AG09309 (cell line): ENCODE data around the gene OR10K2.
"Not testable (repeated sequence)": the region's sequence is repeated elsewhere in the genome, so short reads cannot be mapped to it uniquely, and the experiment has no call there.

Experiments used
- DNase-seq: peaks from one replicate; pipeline ENCODE4 v3.0.0-alpha.2; 2010; ENCODE audit warnings: low read depth
- H3K4me3 ChIP-seq: 2 replicates; pipeline ENCODE4 v1.5.1; 2011; ENCODE audit warnings: mild to moderate bottlenecking, low read depth, low read length, moderate library complexity; ENCODE audit not compliant: control insufficient read depth
- TF ChIP-seq, protein P1 (sequence below): IDR thresholded peaks from 2 replicates; pipeline ENCODE4 v1.5.1; 2011; ENCODE audit warnings: mild to moderate bottlenecking, low read depth, low read length, inconsistent platforms; ENCODE audit not compliant: insufficient read depth, control insufficient read depth; ENCODE audit errors: missing control alignments

The OR10K2 gene

GRCh38 chr1:158445376-158445775 lies 19.3 kb upstream of the OR10K2 start:
- no peak overlapping the region for H3K4me3 ChIP-seq
- TF ChIP-seq, protein P1, sequence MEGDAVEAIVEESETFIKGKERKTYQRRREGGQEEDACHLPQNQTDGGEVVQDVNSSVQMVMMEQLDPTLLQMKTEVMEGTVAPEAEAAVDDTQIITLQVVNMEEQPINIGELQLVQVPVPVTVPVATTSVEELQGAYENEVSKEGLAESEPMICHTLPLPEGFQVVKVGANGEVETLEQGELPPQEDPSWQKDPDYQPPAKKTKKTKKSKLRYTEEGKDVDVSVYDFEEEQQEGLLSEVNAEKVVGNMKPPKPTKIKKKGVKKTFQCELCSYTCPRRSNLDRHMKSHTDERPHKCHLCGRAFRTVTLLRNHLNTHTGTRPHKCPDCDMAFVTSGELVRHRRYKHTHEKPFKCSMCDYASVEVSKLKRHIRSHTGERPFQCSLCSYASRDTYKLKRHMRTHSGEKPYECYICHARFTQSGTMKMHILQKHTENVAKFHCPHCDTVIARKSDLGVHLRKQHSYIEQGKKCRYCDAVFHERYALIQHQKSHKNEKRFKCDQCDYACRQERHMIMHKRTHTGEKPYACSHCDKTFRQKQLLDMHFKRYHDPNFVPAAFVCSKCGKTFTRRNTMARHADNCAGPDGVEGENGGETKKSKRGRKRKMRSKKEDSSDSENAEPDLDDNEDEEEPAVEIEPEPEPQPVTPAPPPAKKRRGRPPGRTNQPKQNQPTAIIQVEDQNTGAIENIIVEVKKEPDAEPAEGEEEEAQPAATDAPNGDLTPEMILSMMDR = no peak
- no peak for DNase-seq

- TF ChIP-seq, protein P1 = no peak
- no peak overlapping the region for H3K4me3 ChIP-seq
- DNase-seq = no peak
Observed at GRCh38 chr1:158434741-158435140, 8.7 kb upstream of the OR10K2 start.

- not testable (repeated sequence) for H3K4me3 ChIP-seq, DNase-seq
Observed at GRCh38 chr1:158430163-158430562, 4.1 kb upstream of the OR10K2 start.

DNA sequence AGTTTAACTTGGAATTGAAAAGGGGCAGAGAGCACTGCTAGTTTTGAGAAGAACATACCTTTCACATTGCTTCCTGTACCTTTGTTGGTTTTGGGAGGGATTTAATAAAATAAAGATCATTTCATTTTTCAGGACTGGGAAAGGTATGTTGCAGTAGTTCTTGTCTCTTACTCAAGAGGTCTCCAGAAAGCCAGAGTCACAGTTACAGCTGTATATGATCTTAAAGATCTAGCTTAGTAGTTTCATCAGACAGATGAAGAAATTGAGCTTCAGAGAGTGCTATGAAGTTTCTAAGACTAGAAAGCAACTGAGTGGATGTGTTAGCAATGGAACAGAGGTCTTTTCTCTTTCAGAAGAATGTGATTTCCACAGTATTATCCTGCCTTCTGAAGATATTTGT lies 1.0 kb downstream of the OR10K2 start:
- no peak overlapping the region for H3K4me3 ChIP-seq
- TF ChIP-seq, protein P1 = no peak
- DNase-seq = no peak

DNA sequence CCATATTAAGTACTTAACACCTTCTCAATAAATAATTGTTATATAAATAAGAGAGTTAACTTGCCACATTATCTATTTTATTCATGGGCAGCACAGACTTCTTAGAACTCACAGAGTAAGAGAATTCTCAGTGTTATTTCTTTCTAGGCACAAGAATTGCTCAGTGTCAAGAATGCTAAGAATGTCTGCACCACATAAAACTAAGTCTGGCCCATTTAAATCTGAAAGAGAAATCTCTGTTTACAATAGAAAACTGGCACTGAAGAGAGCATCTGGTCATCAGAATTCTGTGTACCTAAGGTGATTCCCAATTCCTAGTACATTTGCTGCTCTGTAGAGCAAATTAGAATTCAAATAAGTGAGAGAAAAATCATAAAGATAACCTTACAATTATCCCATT lies 3.8 kb downstream of the OR10K2 start:
- TF ChIP-seq, protein P1 = no peak
- no peak for DNase-seq
- no peak overlapping the region for H3K4me3 ChIP-seq

- no peak for DNase-seq
- TF ChIP-seq, protein P1 = no peak
- H3K4me3 ChIP-seq = no peak overlapping the region
Observed at GRCh38 chr1:158417586-158417985, 8.5 kb downstream of the OR10K2 start.

DNA sequence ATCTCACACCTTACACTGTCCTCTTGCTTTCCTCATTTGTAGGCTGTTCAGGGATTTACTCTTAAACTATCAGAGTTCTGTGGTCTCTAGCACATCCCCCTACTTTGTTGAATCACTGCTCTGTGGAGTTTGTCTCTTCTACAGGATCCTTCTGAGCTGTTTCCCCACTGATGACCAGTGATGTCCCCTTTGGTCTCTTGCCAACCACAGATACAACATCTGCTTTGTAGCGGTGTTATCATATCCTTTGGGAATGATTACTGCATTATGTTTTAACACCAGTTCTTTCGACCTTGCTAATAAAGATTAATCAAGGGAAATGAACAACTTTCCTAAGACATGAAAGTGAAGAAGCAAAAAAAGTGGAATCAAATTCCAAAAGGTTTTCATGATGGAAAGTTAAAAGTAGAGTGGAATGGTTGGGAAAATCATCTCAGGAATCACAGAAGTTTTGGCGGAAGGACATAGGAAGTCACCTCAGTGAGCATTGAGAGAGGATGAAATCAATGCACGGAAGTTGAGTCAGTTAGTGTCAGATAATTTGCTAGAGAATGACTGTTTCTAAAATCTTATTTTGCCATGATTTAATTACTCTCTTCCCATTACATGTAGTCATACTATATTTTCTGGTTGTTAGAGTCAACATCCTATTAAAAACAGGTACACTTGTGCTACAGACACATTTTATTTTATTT lies 11.2 kb downstream of the OR10K2 start:
- H3K4me3 ChIP-seq = no peak overlapping the region
- TF ChIP-seq, protein P1 = no peak
- DNase-seq = no peak
